Bronchial epithelial cell (primary cell): ENCODE results near the gene PRKCSH. TPM values are rescaled to one million over a fixed set of nuclear protein-coding genes. Genes with fewer than 3 reads are reported as not detected.
"Not testable (repeated sequence)": the region's sequence is repeated elsewhere in the genome, so short reads cannot be mapped to it uniquely, and the experiment has no call there.

ENCODE experiments used
- DNase-seq: peaks from one replicate; pipeline ENCODE4 v3.0.0-alpha.2; 2010; ENCODE audit warnings: low read depth
- FAIRE-seq: peaks from 2 replicates; lab custom pipeline; 2011; peaks lifted over from hg19 to GRCh38; lab: Jason Lieb, UNC
- H3K27me3 ChIP-seq: 2 replicates; pipeline ENCODE4 v1.5.1; 2011; ENCODE audit warnings: low read length; ENCODE audit not compliant: control insufficient read depth, insufficient read depth
- H3K36me3 ChIP-seq: 2 replicates; pipeline ENCODE4 v1.5.1; 2011; ENCODE audit warnings: low read length; ENCODE audit not compliant: control insufficient read depth, insufficient read depth
- H3K4me3 ChIP-seq: 2 replicates; pipeline ENCODE4 v1.5.1; 2011; ENCODE audit warnings: mild to moderate bottlenecking, low read depth, low read length, control low read depth
- CTCF ChIP-seq: IDR thresholded peaks from 2 replicates; pipeline ENCODE4 v1.5.1; 2011; ENCODE audit warnings: mild to moderate bottlenecking, moderate library complexity, low read length, control low read depth, inconsistent platforms; ENCODE audit not compliant: insufficient read depth, severe bottlenecking
- total RNA-seq: library from RNA; depleted of rRNA; stranded (reverse); fragments of >200 nt; gene quantifications from 2 replicates; pipeline ENCODE4 v1.2.1, GENCODE V29; 2014

Gene PRKCSH
- total RNA-seq, 1 donor from 2014 or later: 67.9 TPM

DNA sequence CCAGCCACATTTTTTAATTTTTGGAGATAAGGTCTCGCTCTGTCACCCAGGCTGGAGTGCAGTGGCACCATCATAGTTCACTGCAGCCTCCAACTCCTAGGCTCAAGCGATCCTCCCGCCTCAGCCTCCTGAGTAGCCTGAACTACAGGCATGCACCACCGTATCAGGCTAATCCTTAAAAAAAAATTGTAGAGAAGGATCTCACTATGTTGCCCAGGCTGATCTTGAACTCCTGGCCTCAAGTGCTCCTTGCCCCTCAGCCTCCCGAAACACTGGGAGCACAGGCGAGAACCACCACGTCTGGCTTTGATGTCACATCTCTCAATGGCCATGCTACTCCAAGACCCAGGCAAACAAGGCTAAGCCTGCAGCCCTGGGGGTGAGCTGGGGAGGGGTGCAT is 21.2 kb downstream of the PRKCSH start:
- TF ChIP-seq CTCF: no peak
- DNase-seq: no peak
- Histone ChIP-seq H3K36me3 (no peaks in the 10 kb centered on the region), H3K4me3 (no peak overlapping the region), H3K27me3 (no peaks in the 10 kb centered on the region)
- no peak for FAIRE-seq

DNA sequence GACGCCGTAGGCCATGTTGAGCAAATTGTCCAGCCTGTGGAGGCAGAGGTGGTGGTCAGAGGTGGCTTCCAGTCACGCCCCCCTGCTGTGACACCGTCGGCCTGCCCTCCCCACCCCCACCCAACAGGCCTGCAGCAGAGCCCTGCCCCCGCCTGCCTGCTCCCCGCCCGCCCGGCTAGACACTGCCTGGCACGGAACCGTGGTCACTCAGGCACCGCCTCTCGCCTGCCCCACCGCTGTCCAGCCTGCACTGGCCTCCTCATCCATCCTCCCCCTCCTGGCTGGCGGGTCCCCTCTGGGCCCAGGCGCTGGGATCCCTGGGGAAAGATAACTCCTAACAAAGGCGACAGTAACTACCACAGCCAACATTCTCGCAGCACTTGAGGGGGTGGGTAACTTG is 21.7 kb downstream of the PRKCSH start:
- H3K4me3 ChIP-seq: no peak overlapping the region
- FAIRE-seq (no peak), DNase-seq (no peak)
- TF ChIP-seq CTCF: no peak
- H3K27me3 ChIP-seq: no peaks in the 10 kb centered on the region
- no peaks in the 10 kb centered on the region for H3K36me3 ChIP-seq

- no peak for TF ChIP-seq CTCF
- FAIRE-seq: no peak
- no peaks in the 10 kb centered on the region for H3K36me3 ChIP-seq
- DNase-seq: no peak
- H3K4me3 ChIP-seq: no peak overlapping the region
- no peaks in the 10 kb centered on the region for H3K27me3 ChIP-seq
Observed at GRCh38 chr19:11457831-11458230, 22.4 kb downstream of the PRKCSH start.

GRCh38 chr19:11458236-11458900 is 22.9 kb downstream of the PRKCSH start:
- DNase-seq (no peak), FAIRE-seq (no peak)
- H3K27me3 ChIP-seq: no peaks in the 10 kb centered on the region
- TF ChIP-seq CTCF: no peak
- H3K36me3 ChIP-seq: no peaks in the 10 kb centered on the region
- no peak overlapping the region for H3K4me3 ChIP-seq

- not testable (repeated sequence) for H3K36me3 ChIP-seq, FAIRE-seq, H3K4me3 ChIP-seq, DNase-seq, H3K27me3 ChIP-seq
Observed at GRCh38 chr19:11458912-11459311, 23.5 kb downstream of the PRKCSH start.

GRCh38 chr19:11460207-11460606 is 24.8 kb downstream of the PRKCSH start:
- DNase-seq: no peak
- Histone ChIP-seq H3K27me3 (no peaks in the 10 kb centered on the region), H3K4me3 (no peak overlapping the region), H3K36me3 (no peaks in the 10 kb centered on the region)
- no peak for FAIRE-seq
- TF ChIP-seq CTCF: peak; percentile 26
